GM23338 (cell line): ENCODE measurements around the gene UQCC2. TPM values are rescaled to one million over a fixed set of nuclear protein-coding genes. Genes with fewer than 3 reads are reported as not detected.

Experiments used
- ATAC-seq: fragments of 200-7000 bp; cut with Tn5 transposase; 3 replicates; pipeline ENCODE4 v1.9.1; 2020
- DNase-seq: peaks from one replicate; pipeline ENCODE4 v3.0.0-alpha.2; 2015; ENCODE audit warnings: low spot score
- H2AFZ ChIP-seq: fragments of 200-600 bp; sonication (generic); 2 replicates; pipeline ENCODE4 v1.8.0; 2016; ENCODE audit warnings: antibody characterized with exemption, mild to moderate bottlenecking, moderate library complexity
- H3F3A ChIP-seq: fragments of 200-600 bp; sonication (generic); replicated peaks from 2 replicates; pipeline ENCODE4 v1.8.0; 2017; ENCODE audit warnings: antibody characterized with exemption, mixed run types, low read depth
- H3K27ac ChIP-seq: fragments of 200-600 bp; sonication (generic); 2 replicates; pipeline ENCODE4 v1.6.1; 2016; ENCODE audit warnings: low read depth
- H3K27me3 ChIP-seq: fragments of 200-600 bp; sonication (generic); 2 replicates; pipeline ENCODE4 v1.8.0; 2016; ENCODE audit warnings: mild to moderate bottlenecking, mixed run types, moderate library complexity; ENCODE audit not compliant: insufficient read depth
- H3K36me3 ChIP-seq: fragments of 200-600 bp; sonication (generic); 2 replicates; pipeline ENCODE4 v1.8.0; 2016; ENCODE audit warnings: mild to moderate bottlenecking; ENCODE audit not compliant: insufficient read depth
- H3K4me1 ChIP-seq: fragments of 200-600 bp; sonication (generic); 2 replicates; pipeline ENCODE4 v1.8.0; 2016; ENCODE audit warnings: mild to moderate bottlenecking, moderate library complexity; ENCODE audit not compliant: insufficient read depth
- H3K4me2 ChIP-seq: fragments of 200-600 bp; sonication (generic); 2 replicates; pipeline ENCODE4 v1.7.1; 2017; ENCODE audit warnings: mixed run types
- H3K4me3 ChIP-seq: fragments of 200-600 bp; sonication (generic); 2 replicates; pipeline ENCODE4 v1.6.1; 2016; ENCODE audit warnings: mixed run types
- H3K79me2 ChIP-seq: fragments of 200-600 bp; sonication (generic); replicated peaks from 2 replicates; pipeline ENCODE4 v1.8.0; 2017; ENCODE audit warnings: mild to moderate bottlenecking; ENCODE audit not compliant: insufficient read depth
- H3K9me2 ChIP-seq: fragments of 200-600 bp; sonication (generic); 2 replicates; pipeline ENCODE4 v1.8.0; 2017; ENCODE audit not compliant: insufficient read depth
- H4K20me1 ChIP-seq: fragments of 200-600 bp; sonication (generic); replicated peaks from 2 replicates; pipeline ENCODE4 v1.8.0; 2017; ENCODE audit warnings: mild to moderate bottlenecking; ENCODE audit not compliant: insufficient read depth
- H3K27ac Mint-ChIP-seq: 2 replicates; pipeline ENCODE4 v1.8.0; 2020; ENCODE audit warnings: inconsistent platforms, mild to moderate bottlenecking, moderate library complexity, mixed read lengths
- H3K27me3 Mint-ChIP-seq: 3 replicates; pipeline ENCODE4 v1.8.0; 2022; ENCODE audit warnings: low read depth, mild to moderate bottlenecking, moderate library complexity, mixed read lengths, inconsistent platforms; ENCODE audit not compliant: insufficient read depth, poor library complexity
- H3K36me3 Mint-ChIP-seq: 3 replicates; pipeline ENCODE4 v1.8.0; 2021; ENCODE audit warnings: low read depth, mild to moderate bottlenecking, inconsistent platforms, moderate library complexity, mixed read lengths
- H3K4me1 Mint-ChIP-seq: 3 replicates; pipeline ENCODE4 v1.8.0; 2020; ENCODE audit warnings: mild to moderate bottlenecking, inconsistent platforms, mixed read lengths
- H3K4me3 Mint-ChIP-seq: 3 replicates; pipeline ENCODE4 v1.8.0; 2021; ENCODE audit warnings: moderate library complexity, mild to moderate bottlenecking, inconsistent platforms, mixed read lengths
- H3K9me3 Mint-ChIP-seq: 3 replicates; pipeline ENCODE4 v1.8.0; 2020; ENCODE audit warnings: moderate library complexity, mild to moderate bottlenecking, inconsistent platforms, mixed read lengths
- EZH2phosphoT487 ChIP-seq: fragments of 200-600 bp; sonication (generic); IDR thresholded peaks from one replicate; pipeline ENCODE4 v1.8.1; 2018; ENCODE audit warnings: antibody characterized with exemption; ENCODE audit not compliant: unreplicated experiment
- POLR2AphosphoS5 ChIP-seq: IDR thresholded peaks from 2 replicates; pipeline ENCODE4 v1.6.1; 2016; ENCODE audit warnings: antibody characterized with exemption, low read depth
- REST ChIP-seq: IDR thresholded peaks from one replicate; pipeline ENCODE4 v1.6.1; 2018; ENCODE audit warnings: antibody characterized with exemption; ENCODE audit not compliant: unreplicated experiment
- ZNF114 ChIP-seq: fragments of 250-450 bp; sonication (Bioruptor Pico); IDR thresholded peaks from 2 replicates; pipeline ENCODE4 v1.5.0; 2020; ENCODE audit warnings: mild to moderate bottlenecking, moderate library complexity
- polyA plus RNA-seq: library from polyadenylated mRNA; unstranded; fragments of >200 nt; fragmentation: Nextera tagmentation; extraction: Ambion mirVana; gene quantifications from 2 replicates; pipeline ENCODE4 v1.2.1, GENCODE V29; 2016
- total RNA-seq: library from RNA; depleted of rRNA; stranded (reverse); fragments of >200 nt; shearing (Covaris generic); gene quantifications from 2 replicates; pipeline ENCODE4 v1.2.3, GENCODE V29; 2014
- TF ChIP-seq, protein P1 (sequence below): fragments of 250-450 bp; sonication (Bioruptor Pico); IDR thresholded peaks from 2 replicates; pipeline ENCODE4 v1.5.0; 2020; ENCODE audit warnings: mild to moderate bottlenecking, moderate library complexity
- TF ChIP-seq, protein P2 (sequence below), 2 experiments: fragments of 200-600 bp in 1 of 2; sonication (generic) in 1 of 2; conservative IDR thresholded peaks; 2 replicates each; pipeline versions ENCODE4 v1.5.1 to v1.6.1; 2016 to 2017; ENCODE audit warnings: antibody characterized with exemption in 2 of 2, low read depth in 2 of 2, mild to moderate bottlenecking in 2 of 2, moderate library complexity in 1 of 2

Gene UQCC2
- total and polyA plus RNA-seq, 2 experiments from 2014 or later = 48.9 to 379 TPM

- ATAC-seq (peak; percentile 81), DNase-seq (peak; percentile 94)
- Histone ChIP-seq H3K4me3 (no peak overlapping the region), H3F3A (no peaks in the 10 kb centered on the region), H4K20me1 (no peaks in the 10 kb centered on the region), H3K4me1 (peaks cover 20% of the 10 kb centered on the region), H3K9me2 (no peaks in the 10 kb centered on the region), H2AFZ (peak overlapping the region; percentile 81), H3K27me3 (no peaks in the 10 kb centered on the region), H3K27ac (no peak overlapping the region), H3K4me2 (no peak overlapping the region; the same call in 1 of the 2 replicates), H3K36me3 (no peaks in the 10 kb centered on the region), H3K79me2 (no peaks in the 10 kb centered on the region)
- TF ChIP-seq EZH2phosphoT487 = no peak
- TF ChIP-seq, protein P1, sequence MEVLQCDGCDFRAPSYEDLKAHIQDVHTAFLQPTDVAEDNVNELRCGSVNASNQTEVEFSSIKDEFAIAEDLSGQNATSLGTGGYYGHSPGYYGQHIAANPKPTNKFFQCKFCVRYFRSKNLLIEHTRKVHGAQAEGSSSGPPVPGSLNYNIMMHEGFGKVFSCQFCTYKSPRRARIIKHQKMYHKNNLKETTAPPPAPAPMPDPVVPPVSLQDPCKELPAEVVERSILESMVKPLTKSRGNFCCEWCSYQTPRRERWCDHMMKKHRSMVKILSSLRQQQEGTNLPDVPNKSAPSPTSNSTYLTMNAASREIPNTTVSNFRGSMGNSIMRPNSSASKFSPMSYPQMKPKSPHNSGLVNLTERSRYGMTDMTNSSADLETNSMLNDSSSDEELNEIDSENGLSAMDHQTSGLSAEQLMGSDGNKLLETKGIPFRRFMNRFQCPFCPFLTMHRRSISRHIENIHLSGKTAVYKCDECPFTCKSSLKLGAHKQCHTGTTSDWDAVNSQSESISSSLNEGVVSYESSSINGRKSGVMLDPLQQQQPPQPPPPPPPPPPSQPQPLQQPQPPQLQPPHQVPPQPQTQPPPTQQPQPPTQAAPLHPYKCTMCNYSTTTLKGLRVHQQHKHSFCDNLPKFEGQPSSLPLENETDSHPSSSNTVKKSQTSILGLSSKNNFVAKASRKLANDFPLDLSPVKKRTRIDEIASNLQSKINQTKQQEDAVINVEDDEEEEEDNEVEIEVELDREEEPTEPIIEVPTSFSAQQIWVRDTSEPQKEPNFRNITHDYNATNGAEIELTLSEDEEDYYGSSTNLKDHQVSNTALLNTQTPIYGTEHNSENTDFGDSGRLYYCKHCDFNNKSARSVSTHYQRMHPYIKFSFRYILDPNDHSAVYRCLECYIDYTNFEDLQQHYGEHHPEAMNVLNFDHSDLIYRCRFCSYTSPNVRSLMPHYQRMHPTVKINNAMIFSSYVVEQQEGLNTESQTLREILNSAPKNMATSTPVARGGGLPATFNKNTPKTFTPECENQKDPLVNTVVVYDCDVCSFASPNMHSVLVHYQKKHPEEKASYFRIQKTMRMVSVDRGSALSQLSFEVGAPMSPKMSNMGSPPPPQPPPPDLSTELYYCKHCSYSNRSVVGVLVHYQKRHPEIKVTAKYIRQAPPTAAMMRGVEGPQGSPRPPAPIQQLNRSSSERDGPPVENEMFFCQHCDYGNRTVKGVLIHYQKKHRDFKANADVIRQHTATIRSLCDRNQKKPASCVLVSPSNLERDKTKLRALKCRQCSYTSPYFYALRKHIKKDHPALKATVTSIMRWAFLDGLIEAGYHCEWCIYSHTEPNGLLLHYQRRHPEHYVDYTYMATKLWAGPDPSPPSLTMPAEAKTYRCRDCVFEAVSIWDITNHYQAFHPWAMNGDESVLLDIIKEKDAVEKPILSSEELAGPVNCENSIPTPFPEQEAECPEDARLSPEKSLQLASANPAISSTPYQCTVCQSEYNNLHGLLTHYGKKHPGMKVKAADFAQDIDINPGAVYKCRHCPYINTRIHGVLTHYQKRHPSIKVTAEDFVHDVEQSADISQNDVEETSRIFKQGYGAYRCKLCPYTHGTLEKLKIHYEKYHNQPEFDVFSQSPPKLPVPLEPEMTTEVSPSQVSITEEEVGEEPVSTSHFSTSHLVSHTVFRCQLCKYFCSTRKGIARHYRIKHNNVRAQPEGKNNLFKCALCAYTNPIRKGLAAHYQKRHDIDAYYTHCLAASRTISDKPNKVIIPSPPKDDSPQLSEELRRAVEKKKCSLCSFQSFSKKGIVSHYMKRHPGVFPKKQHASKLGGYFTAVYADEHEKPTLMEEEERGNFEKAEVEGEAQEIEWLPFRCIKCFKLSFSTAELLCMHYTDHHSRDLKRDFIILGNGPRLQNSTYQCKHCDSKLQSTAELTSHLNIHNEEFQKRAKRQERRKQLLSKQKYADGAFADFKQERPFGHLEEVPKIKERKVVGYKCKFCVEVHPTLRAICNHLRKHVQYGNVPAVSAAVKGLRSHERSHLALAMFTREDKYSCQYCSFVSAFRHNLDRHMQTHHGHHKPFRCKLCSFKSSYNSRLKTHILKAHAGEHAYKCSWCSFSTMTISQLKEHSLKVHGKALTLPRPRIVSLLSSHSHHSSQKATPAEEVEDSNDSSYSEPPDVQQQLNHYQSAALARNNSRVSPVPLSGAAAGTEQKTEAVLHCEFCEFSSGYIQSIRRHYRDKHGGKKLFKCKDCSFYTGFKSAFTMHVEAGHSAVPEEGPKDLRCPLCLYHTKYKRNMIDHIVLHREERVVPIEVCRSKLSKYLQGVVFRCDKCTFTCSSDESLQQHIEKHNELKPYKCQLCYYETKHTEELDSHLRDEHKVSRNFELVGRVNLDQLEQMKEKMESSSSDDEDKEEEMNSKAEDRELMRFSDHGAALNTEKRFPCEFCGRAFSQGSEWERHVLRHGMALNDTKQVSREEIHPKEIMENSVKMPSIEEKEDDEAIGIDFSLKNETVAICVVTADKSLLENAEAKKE (CRISPR knock-in tag) = no peak
- TF ChIP-seq REST = no peak
- TF ChIP-seq POLR2AphosphoS5 = no peak
- TF ChIP-seq, protein P2, sequence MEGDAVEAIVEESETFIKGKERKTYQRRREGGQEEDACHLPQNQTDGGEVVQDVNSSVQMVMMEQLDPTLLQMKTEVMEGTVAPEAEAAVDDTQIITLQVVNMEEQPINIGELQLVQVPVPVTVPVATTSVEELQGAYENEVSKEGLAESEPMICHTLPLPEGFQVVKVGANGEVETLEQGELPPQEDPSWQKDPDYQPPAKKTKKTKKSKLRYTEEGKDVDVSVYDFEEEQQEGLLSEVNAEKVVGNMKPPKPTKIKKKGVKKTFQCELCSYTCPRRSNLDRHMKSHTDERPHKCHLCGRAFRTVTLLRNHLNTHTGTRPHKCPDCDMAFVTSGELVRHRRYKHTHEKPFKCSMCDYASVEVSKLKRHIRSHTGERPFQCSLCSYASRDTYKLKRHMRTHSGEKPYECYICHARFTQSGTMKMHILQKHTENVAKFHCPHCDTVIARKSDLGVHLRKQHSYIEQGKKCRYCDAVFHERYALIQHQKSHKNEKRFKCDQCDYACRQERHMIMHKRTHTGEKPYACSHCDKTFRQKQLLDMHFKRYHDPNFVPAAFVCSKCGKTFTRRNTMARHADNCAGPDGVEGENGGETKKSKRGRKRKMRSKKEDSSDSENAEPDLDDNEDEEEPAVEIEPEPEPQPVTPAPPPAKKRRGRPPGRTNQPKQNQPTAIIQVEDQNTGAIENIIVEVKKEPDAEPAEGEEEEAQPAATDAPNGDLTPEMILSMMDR (conservative IDR thresholded peaks at IDR 0.05; ENCODE audit: low read depth in 2 of 2) = peak; percentile 93 to 95
- no peak for TF ChIP-seq ZNF114 (CRISPR knock-in tag)
- H3K27me3 Mint-ChIP-seq = peaks cover 11% of the 10 kb centered on the region
- no peak overlapping the region for H3K27ac Mint-ChIP-seq
- peaks cover 41% of the 10 kb centered on the region for H3K4me1 Mint-ChIP-seq
- H3K36me3 Mint-ChIP-seq = no peaks in the 10 kb centered on the region
- no peaks in the 10 kb centered on the region for H3K9me3 Mint-ChIP-seq
- no peak overlapping the region; the same call in 2 of the 3 replicates for H3K4me3 Mint-ChIP-seq
Measured at GRCh38 chr6:33744001-33744848, 32.7 kb upstream of the UQCC2 start.
